IMR-90 (cell line): ENCODE data around the gene TTC23. TPM values are rescaled to one million over a fixed set of nuclear protein-coding genes. Genes with fewer than 3 reads are reported as not detected.
A peak's percentile ranks its signal among the peaks of the same experiment; 100 is the strongest.

ENCODE experiments used
- ATAC-seq: fragments of 200-7000 bp; cut with Tn5 transposase; 2 replicates; pipeline ENCODE4 v1.9.1; 2020; ENCODE audit warnings: low read depth, mild to moderate bottlenecking, moderate library complexity
- BruUV-seq: library from RNA; stranded (reverse); fragments of 400-500 nt; replicated peaks from 2 replicates; lab custom pipeline; 2021; lab: Mats Ljungman, UMichigan
- CTCF ChIA-PET: fragments of 300-600 bp; formaldehyde crosslinking; extraction: SDS; loops from one replicate; lab custom pipeline; 2021; ENCODE audit warnings: antibody characterized with exemption; lab: Yijun Ruan, JAX
- POLR2A ChIA-PET: fragments of 300-600 bp; sonication (Branson Sonifier 250); formaldehyde crosslinking; loops from one replicate; lab custom pipeline; 2022; ENCODE audit warnings: antibody characterized with exemption; ENCODE audit not compliant: unreplicated experiment; lab: Charles Lee
- DNase-seq: peaks from one replicate; pipeline ENCODE4 v3.0.0; 2013
- H2AFZ ChIP-seq: replicated peaks from 2 replicates; pipeline ENCODE3; 2013; ENCODE audit warnings: low read length, mild to moderate bottlenecking; ENCODE audit not compliant: poor library complexity
- H2AK5ac ChIP-seq: 2 replicates; pipeline ENCODE4 v1.6.1; 2013; ENCODE audit warnings: low read depth, low read length, inconsistent platforms
- H2AK9ac ChIP-seq: replicated peaks from 2 replicates; pipeline ENCODE3; 2013; ENCODE audit warnings: mild to moderate bottlenecking, low read depth, low read length, moderate library complexity; ENCODE audit not compliant: poor library complexity
- H2BK120ac ChIP-seq: 2 replicates; pipeline ENCODE4 v1.6.1; 2013; ENCODE audit warnings: low read depth, low read length, inconsistent platforms
- H2BK15ac ChIP-seq: 3 replicates; pipeline ENCODE4 v1.6.1; 2013; ENCODE audit warnings: low read depth, low read length, inconsistent platforms
- H2BK20ac ChIP-seq: 2 replicates; pipeline ENCODE4 v1.6.1; 2013; ENCODE audit warnings: low read depth, mild to moderate bottlenecking, inconsistent platforms, low read length, moderate library complexity
- H2BK5ac ChIP-seq: 2 replicates; pipeline ENCODE4 v1.6.1; 2013; ENCODE audit warnings: mild to moderate bottlenecking, low read depth, low read length, inconsistent platforms; ENCODE audit not compliant: poor library complexity, severe bottlenecking
- H3K14ac ChIP-seq: replicated peaks from 2 replicates; pipeline ENCODE4 v1.6.1; 2013; ENCODE audit warnings: low read depth, low read length, inconsistent platforms
- H3K18ac ChIP-seq: 2 replicates; pipeline ENCODE4 v1.6.1; 2013; ENCODE audit warnings: low read depth, low read length, control low read depth
- H3K23ac ChIP-seq: 2 replicates; pipeline ENCODE4 v1.6.1; 2013; ENCODE audit warnings: low read depth, low read length, inconsistent platforms
- H3K27ac ChIP-seq: 2 replicates; pipeline ENCODE4 v1.5.1; 2013; ENCODE audit warnings: mild to moderate bottlenecking, control low read depth, low read length; ENCODE audit not compliant: insufficient read depth
- H3K27me3 ChIP-seq: 2 replicates; pipeline ENCODE4 v1.6.1; 2013; ENCODE audit warnings: low read length; ENCODE audit not compliant: control insufficient read depth, insufficient read depth
- H3K36me3 ChIP-seq: 2 replicates; pipeline ENCODE4 v1.6.1; 2013; ENCODE audit warnings: low read length, mixed read lengths; ENCODE audit not compliant: control insufficient read depth, insufficient read depth
- H3K4ac ChIP-seq: 2 replicates; pipeline ENCODE4 v1.6.1; 2013; ENCODE audit warnings: low read depth, low read length, inconsistent platforms
- H3K4me1 ChIP-seq: 2 replicates; pipeline ENCODE4 v1.6.1; 2013; ENCODE audit warnings: low read length, mixed read lengths; ENCODE audit not compliant: control insufficient read depth, insufficient read depth
- H3K4me2 ChIP-seq: 2 replicates; pipeline ENCODE4 v1.6.1; 2013; ENCODE audit warnings: low read depth, mild to moderate bottlenecking, control low read depth, low read length, moderate library complexity
- H3K4me3 ChIP-seq: 2 replicates; pipeline ENCODE4 v1.5.1; 2013; ENCODE audit warnings: low read depth, mild to moderate bottlenecking, control low read depth, low read length, moderate library complexity; ENCODE audit not compliant: insufficient read depth
- H3K56ac ChIP-seq: 2 replicates; pipeline ENCODE4 v1.6.1; 2013; ENCODE audit warnings: low read length, inconsistent platforms; ENCODE audit not compliant: insufficient read depth; ENCODE audit errors: extremely low read depth
- H3K79me1 ChIP-seq, 2 experiments: 2 replicates each; pipeline ENCODE4 v1.6.1; 2013; ENCODE audit warnings: low read length in 2 of 2, inconsistent platforms in 1 of 2, low read depth in 1 of 2
- H3K9ac ChIP-seq: 2 replicates; pipeline ENCODE4 v1.6.1; 2013; ENCODE audit warnings: low read depth, low read length, control low read depth
- H3K9me1 ChIP-seq: 2 replicates; pipeline ENCODE4 v1.6.1; 2013; ENCODE audit warnings: low read length, inconsistent platforms; ENCODE audit not compliant: insufficient read depth
- H3K9me3 ChIP-seq: 2 replicates; pipeline ENCODE4 v1.6.1; 2013; ENCODE audit warnings: low read length; ENCODE audit not compliant: control insufficient read depth, insufficient read depth
- H4K20me1 ChIP-seq: 2 replicates; pipeline ENCODE4 v1.6.1; 2013; ENCODE audit warnings: low read length, inconsistent platforms; ENCODE audit not compliant: insufficient read depth
- H4K5ac ChIP-seq: 2 replicates; pipeline ENCODE4 v1.6.1; 2013; ENCODE audit warnings: mild to moderate bottlenecking, low read depth, low read length, control low read depth
- H4K8ac ChIP-seq, 2 experiments: 2 replicates each; pipeline ENCODE4 v1.6.1; 2013; ENCODE audit warnings: low read depth in 2 of 2, low read length in 2 of 2, control low read depth in 1 of 2, inconsistent platforms in 1 of 2
- H4K91ac ChIP-seq: 2 replicates; pipeline ENCODE4 v1.6.1; 2013; ENCODE audit warnings: low read depth, low read length, inconsistent platforms; ENCODE audit not compliant: insufficient read depth
- CHD1 ChIP-seq: IDR thresholded peaks from 2 replicates; pipeline ENCODE4 v1.6.1; 2012; ENCODE audit warnings: low read depth, low read length, improper control_type of control experiment
- MXI1 ChIP-seq: IDR thresholded peaks from 2 replicates; pipeline ENCODE4 v1.6.1; 2012; ENCODE audit warnings: low read depth, mild to moderate bottlenecking, low read length, moderate library complexity, borderline replicate concordance
- RAD21 ChIP-seq: IDR thresholded peaks from 2 replicates; pipeline ENCODE4 v1.6.1; 2012; ENCODE audit warnings: low read length, improper control_type of control experiment
- RCOR1 ChIP-seq: IDR thresholded peaks from 2 replicates; pipeline ENCODE4 v1.6.1; 2012; ENCODE audit warnings: mild to moderate bottlenecking, low read length, improper control_type of control experiment; ENCODE audit not compliant: insufficient replicate concordance
- RFX5 ChIP-seq: IDR thresholded peaks from 2 replicates; pipeline ENCODE4 v1.8.0; 2012; ENCODE audit warnings: low read depth, mild to moderate bottlenecking, low read length, moderate library complexity
- SMC3 ChIP-seq: fragments of 150-350 bp; IDR thresholded peaks from 2 replicates; pipeline ENCODE4 v1.6.1; 2016; ENCODE audit warnings: low read depth, mild to moderate bottlenecking, antibody characterized with exemption, low read length, moderate library complexity
- WGBS, 2 experiments: methylation state at CpG; one replicate each; pipeline versions ENCODE4 v1.1.5 to v1.1.7; 2013; ENCODE audit warnings: missing lambda C conversion rate in 2 of 2; ENCODE audit not compliant: insufficient read length in 1 of 2; ENCODE audit errors: extremely low coverage in 2 of 2; 5-methylcytosine and 5-hydroxymethylcytosine counted together
- dilution Hi-C: fragments of 300-500 bp; cut with HindIII; formaldehyde crosslinking; loops from one replicate; pipeline ENCODE4 v1.14.3; 2018; ENCODE audit warnings: low sequenced_read_pairs; ENCODE audit not compliant: unreplicated experiment
- in situ Hi-C: fragments of 300-500 bp; cut with MboI; formaldehyde crosslinking; loops from 3 replicates; pipeline ENCODE4 v1.14.3; 2019; ENCODE audit warnings: low sequenced_read_pairs, inconsistent platforms, mixed read lengths
- intact Hi-C: fragments of 100-400 bp; cut with micrococcal nuclease; formaldehyde crosslinking; loops from 2 replicates; pipeline ENCODE4 v1.10.0; 2022
- polyA plus RNA-seq, 3 experiments: library from polyadenylated mRNA; depleted of rRNA; stranded (reverse); fragments of >200 nt; gene quantifications; 2 replicates each; pipeline ENCODE4 v1.2.3, GENCODE V29; 2012; ENCODE audit warnings: low replicate concordance in 1 of 3
- total RNA-seq: library from RNA; depleted of rRNA; stranded (reverse); fragments of >200 nt; gene quantifications from 2 replicates; pipeline ENCODE4 v1.2.3, GENCODE V29; 2012
- TF ChIP-seq, protein P1 (sequence below): fragments of 150-350 bp; IDR thresholded peaks from 2 replicates; pipeline ENCODE4 v1.6.1; 2017; ENCODE audit warnings: mild to moderate bottlenecking, antibody characterized with exemption, low read length, low read depth
- TF ChIP-seq, protein P2 (sequence below): fragments of 150-350 bp; IDR thresholded peaks from 2 replicates; pipeline ENCODE4 v1.6.1; 2016; ENCODE audit warnings: low read depth, mild to moderate bottlenecking, low read length, moderate library complexity, borderline replicate concordance

TTC23 gene
- total and polyA plus RNA-seq, 2 of the 4 experiments (the other 2 are of a cell fraction) = 7.8 to 29.8 TPM

DNA sequence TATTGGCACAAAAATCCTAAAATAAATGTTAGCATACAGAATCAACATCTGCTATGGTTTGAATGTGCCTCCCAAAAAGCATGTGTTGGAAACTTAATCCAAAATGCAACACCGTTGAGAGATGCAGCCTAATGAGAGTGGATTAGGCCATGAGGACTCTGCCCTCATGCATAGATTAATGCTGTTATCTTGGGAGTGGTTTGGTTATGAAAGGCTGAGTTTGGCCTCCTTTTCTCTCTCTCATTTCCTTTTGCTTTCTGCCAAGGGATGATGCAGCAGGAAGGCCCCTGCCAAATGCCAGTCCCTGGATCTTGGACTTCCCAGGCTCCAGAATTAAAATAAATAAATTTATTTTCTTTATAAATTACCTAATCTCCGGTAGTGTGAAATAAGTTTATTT lies 95.1 kb downstream of the TTC23 start:
- Histone ChIP-seq H3K4me3 (no peak overlapping the region), H4K5ac (no peak overlapping the region), H3K14ac (peak overlapping the region; percentile 25; the same call in 1 of the 2 replicates), H2BK5ac (no peak overlapping the region), H3K4me2 (no peak overlapping the region), H3K23ac (no peak overlapping the region), H2BK20ac (no peak overlapping the region), H4K20me1 (no peaks in the 10 kb centered on the region), H3K27me3 (no peaks in the 10 kb centered on the region), H3K18ac (no peak overlapping the region), H4K8ac (peak overlapping the region in 1 of 2 experiments; percentile 19; a peak in 1 of 4 replicates), H2BK120ac (no peak overlapping the region), H3K9me3 (no peaks in the 10 kb centered on the region), H4K91ac (no peak overlapping the region), H3K4me1 (peaks cover 14% of the 10 kb centered on the region), H3K4ac (no peak overlapping the region), H3K9ac (no peak overlapping the region), H2AK9ac (peak overlapping the region; percentile 71), H3K56ac (no peak overlapping the region), H2BK15ac (no peak overlapping the region), H2AK5ac (no peak overlapping the region), H3K9me1 (peaks cover 23% of the 10 kb centered on the region; the same call in 1 of the 2 replicates), H3K36me3 (peaks cover 11% of the 10 kb centered on the region), H2AFZ (no peak overlapping the region), H3K79me1 (peaks cover 0 to 16% of the 10 kb centered on the region in 2 experiments; a peak in 1 of 4 replicates), H3K27ac (no peak overlapping the region)
- CTCF ChIA-PET = no interaction called here
- no TSS peak for BruUV-seq
- DNase-seq (peak; percentile 29), ATAC-seq (no peak)
- in situ Hi-C loops (no loop called here), dilution Hi-C loops (no loop called here), intact Hi-C loops (no loop called here)
- POLR2A ChIA-PET = no interaction called here
- TF ChIP-seq RFX5 = no peak
- TF ChIP-seq, protein P1, sequence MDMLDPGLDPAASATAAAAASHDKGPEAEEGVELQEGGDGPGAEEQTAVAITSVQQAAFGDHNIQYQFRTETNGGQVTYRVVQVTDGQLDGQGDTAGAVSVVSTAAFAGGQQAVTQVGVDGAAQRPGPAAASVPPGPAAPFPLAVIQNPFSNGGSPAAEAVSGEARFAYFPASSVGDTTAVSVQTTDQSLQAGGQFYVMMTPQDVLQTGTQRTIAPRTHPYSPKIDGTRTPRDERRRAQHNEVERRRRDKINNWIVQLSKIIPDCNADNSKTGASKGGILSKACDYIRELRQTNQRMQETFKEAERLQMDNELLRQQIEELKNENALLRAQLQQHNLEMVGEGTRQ = no peak
- TF ChIP-seq SMC3 = no peak
- no peak for TF ChIP-seq CHD1
- TF ChIP-seq RAD21 = no peak
- TF ChIP-seq MXI1 = no peak
- no peak for TF ChIP-seq RCOR1
- TF ChIP-seq, protein P2, sequence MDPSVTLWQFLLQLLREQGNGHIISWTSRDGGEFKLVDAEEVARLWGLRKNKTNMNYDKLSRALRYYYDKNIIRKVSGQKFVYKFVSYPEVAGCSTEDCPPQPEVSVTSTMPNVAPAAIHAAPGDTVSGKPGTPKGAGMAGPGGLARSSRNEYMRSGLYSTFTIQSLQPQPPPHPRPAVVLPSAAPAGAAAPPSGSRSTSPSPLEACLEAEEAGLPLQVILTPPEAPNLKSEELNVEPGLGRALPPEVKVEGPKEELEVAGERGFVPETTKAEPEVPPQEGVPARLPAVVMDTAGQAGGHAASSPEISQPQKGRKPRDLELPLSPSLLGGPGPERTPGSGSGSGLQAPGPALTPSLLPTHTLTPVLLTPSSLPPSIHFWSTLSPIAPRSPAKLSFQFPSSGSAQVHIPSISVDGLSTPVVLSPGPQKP = no peak
- WGBS, 2 experiments = no CpG with 5 or more reads among the region's 2 CpGs
